Neuronal stem cell (in vitro differentiated cells): Measurements from ENCODE around the gene FASTKD1.

Source experiments
- DNase-seq: peaks from one replicate; pipeline ENCODE4 v3.0.0-alpha.2; 2013; ENCODE audit warnings: low spot score
- H2AFZ ChIP-seq: one replicate; pipeline ENCODE4 v1.6.1; 2013; ENCODE audit warnings: mild to moderate bottlenecking, low read length, inconsistent platforms
- H2AK5ac ChIP-seq: 2 replicates; pipeline ENCODE4 v1.6.1; 2013; ENCODE audit warnings: low read depth, mild to moderate bottlenecking, inconsistent platforms, low read length, moderate library complexity, mixed read lengths
- H2BK120ac ChIP-seq: 2 replicates; pipeline ENCODE4 v1.6.1; 2013; ENCODE audit warnings: low read depth, mild to moderate bottlenecking, inconsistent platforms, low read length, moderate library complexity, mixed read lengths
- H2BK12ac ChIP-seq: one replicate; pipeline ENCODE4 v1.6.1; 2013; ENCODE audit warnings: low read length, inconsistent platforms
- H2BK15ac ChIP-seq: 2 replicates; pipeline ENCODE4 v1.6.1; 2013; ENCODE audit warnings: mild to moderate bottlenecking, low read length, inconsistent platforms, mixed read lengths
- H2BK5ac ChIP-seq: one replicate; pipeline ENCODE4 v1.6.1; 2013; ENCODE audit warnings: inconsistent platforms, mild to moderate bottlenecking, low read length, moderate library complexity
- H3K14ac ChIP-seq: one replicate; pipeline ENCODE4 v1.6.1; 2013; ENCODE audit warnings: low read length, inconsistent platforms
- H3K18ac ChIP-seq: 2 replicates; pipeline ENCODE4 v1.6.1; 2013; ENCODE audit warnings: low read length, inconsistent platforms
- H3K23ac ChIP-seq: 2 replicates; pipeline ENCODE4 v1.6.1; 2013; ENCODE audit warnings: low read depth, mild to moderate bottlenecking, mixed read lengths, low read length, inconsistent platforms; ENCODE audit not compliant: poor library complexity
- H3K27ac ChIP-seq: replicated peaks from 3 replicates; pipeline ENCODE4 v1.5.1; 2013; ENCODE audit warnings: low read length, inconsistent platforms
- H3K27me3 ChIP-seq, 3 experiments: 2 replicates each; pipeline ENCODE4 v1.6.1; 2013; ENCODE audit warnings: low read length in 3 of 3, mild to moderate bottlenecking in 2 of 3, inconsistent platforms in 1 of 3, low read depth in 1 of 3, mixed read lengths in 1 of 3, moderate library complexity in 1 of 3; ENCODE audit not compliant: control insufficient read depth in 3 of 3, insufficient read depth in 3 of 3
- H3K36me3 ChIP-seq, 2 donors: replicated peaks in 1 of 2; 2 replicates each; pipeline ENCODE4 v1.6.1; 2013; ENCODE audit warnings: low read length in 2 of 2; ENCODE audit not compliant: control insufficient read depth in 2 of 2, insufficient read depth in 2 of 2
- H3K4ac ChIP-seq: 2 replicates; pipeline ENCODE4 v1.6.1; 2013; ENCODE audit warnings: inconsistent platforms, mild to moderate bottlenecking, low read length, moderate library complexity
- H3K4me1 ChIP-seq, 2 donors: 1 replicate in 1 of 2; 2 replicates in 1 of 2; pipeline ENCODE4 v1.6.1; 2013; ENCODE audit warnings: low read length in 2 of 2, low read depth in 1 of 2; ENCODE audit not compliant: control insufficient read depth in 2 of 2, insufficient read depth in 1 of 2
- H3K4me2 ChIP-seq: one replicate; pipeline ENCODE4 v1.6.1; 2013; ENCODE audit warnings: mild to moderate bottlenecking, low read length, inconsistent platforms; ENCODE audit not compliant: insufficient read depth, poor library complexity, severe bottlenecking
- H3K4me3 ChIP-seq, 2 donors: 2 replicates each; pipeline ENCODE4 v1.5.1; 2013; ENCODE audit warnings: low read length in 2 of 2, mild to moderate bottlenecking in 2 of 2, inconsistent platforms in 1 of 2, moderate library complexity in 1 of 2
- H3K79me1 ChIP-seq: one replicate; pipeline ENCODE4 v1.6.1; 2013; ENCODE audit warnings: low read depth, mild to moderate bottlenecking, inconsistent platforms, low read length, moderate library complexity
- H3K9ac ChIP-seq: one replicate; pipeline ENCODE4 v1.6.1; 2013; ENCODE audit warnings: mild to moderate bottlenecking, low read depth, low read length, inconsistent platforms; ENCODE audit not compliant: poor library complexity
- H3K9me3 ChIP-seq, 2 donors: replicated peaks in 1 of 2; 2 replicates each; pipeline versions ENCODE3 to v1.6.1; 2013; ENCODE audit warnings: low read length in 2 of 2, mild to moderate bottlenecking in 2 of 2, inconsistent platforms in 1 of 2, low read depth in 1 of 2, mixed read lengths in 1 of 2, moderate library complexity in 1 of 2; ENCODE audit not compliant: control insufficient read depth in 2 of 2, insufficient read depth in 1 of 2
- H4K8ac ChIP-seq: one replicate; pipeline ENCODE4 v1.6.1; 2013; ENCODE audit warnings: low read depth, mild to moderate bottlenecking, inconsistent platforms, low read length, moderate library complexity
- H4K91ac ChIP-seq: one replicate; pipeline ENCODE4 v1.6.1; 2013; ENCODE audit warnings: low read length, low read depth, mild to moderate bottlenecking, inconsistent platforms; ENCODE audit not compliant: poor library complexity
- WGBS, 2 donors: extraction: QIAGEN DNeasy Blood & Tissue Kit; methylation state at CpG; one replicate each; pipeline ENCODE4 v1.1.7; 2013; ENCODE audit warnings: missing lambda C conversion rate in 2 of 2, mixed read lengths in 1 of 2; ENCODE audit not compliant: insufficient read length in 2 of 2, insufficient replicate concordance in 1 of 2; ENCODE audit errors: extremely low coverage in 2 of 2; 5-methylcytosine and 5-hydroxymethylcytosine counted together

Gene FASTKD1

GRCh38 chr2:169495310-169495928 lies 78.2 kb downstream of the FASTKD1 start:
- DNase-seq: no peak
- H3K4me3 ChIP-seq: no peak overlapping the region
- H2BK15ac ChIP-seq: no peak overlapping the region

DNA sequence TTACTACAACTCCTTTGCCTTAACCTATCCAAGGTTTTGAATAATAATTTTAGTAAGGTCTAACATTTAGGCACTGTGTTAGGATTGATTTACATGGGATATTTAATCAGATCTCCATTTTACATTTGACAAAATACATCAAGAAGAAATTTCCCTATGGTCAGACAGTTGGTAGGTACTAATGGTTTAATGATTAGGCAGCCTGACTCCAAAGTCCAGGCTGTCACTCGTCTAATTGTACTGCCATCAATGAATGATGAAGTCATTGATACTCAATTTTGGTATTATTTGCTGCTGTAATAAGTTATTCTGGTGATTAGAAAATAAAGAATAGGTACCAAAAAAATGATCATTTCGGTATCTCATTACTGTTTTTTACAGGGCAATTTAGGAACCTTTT lies 80.3 kb downstream of the FASTKD1 start:
- Histone ChIP-seq H4K8ac (no peak overlapping the region), H3K18ac (no peak overlapping the region), H3K14ac (no peak overlapping the region), H3K4me3 (no peak overlapping the region), H3K4me2 (no peak overlapping the region), H2BK12ac (no peak overlapping the region), H4K91ac (no peak overlapping the region), H3K36me3 (peaks cover 0 to 3% of the 10 kb centered on the region in 2 donors), H3K23ac (no peak overlapping the region), H3K4ac (no peak overlapping the region), H2BK5ac (no peak overlapping the region), H2BK15ac (no peak overlapping the region), H3K9me3 (peaks cover 0 to 5% of the 10 kb centered on the region in 2 donors), H3K27ac (no peak overlapping the region), H2AK5ac (no peak overlapping the region), H3K27me3 (no peaks in the 10 kb centered on the region), H3K79me1 (no peaks in the 10 kb centered on the region), H2BK120ac (no peak overlapping the region), H2AFZ (no peak overlapping the region), H3K4me1 (no peaks in the 10 kb centered on the region), H3K9ac (no peak overlapping the region)
- no peak for DNase-seq
- WGBS, 2 donors: no CpG with 5 or more reads among the region's 2 CpGs

More at GRCh38 chr2:169495310-169495928, 78.2 kb downstream of the FASTKD1 start:
- H3K79me1 ChIP-seq: no peaks in the 10 kb centered on the region
- H3K4me1 ChIP-seq: no peaks in the 10 kb centered on the region
- H3K23ac ChIP-seq: no peak overlapping the region
- no peak overlapping the region for H2BK12ac ChIP-seq
- H2AFZ ChIP-seq: no peak overlapping the region
- no peak overlapping the region for H3K18ac ChIP-seq
- H3K14ac ChIP-seq: no peak overlapping the region
- no peak overlapping the region for H3K27ac ChIP-seq
- no peak overlapping the region for H2BK5ac ChIP-seq
- H3K9me3 ChIP-seq: peaks cover 0 to 5% of the 10 kb centered on the region in 2 donors
- no CpG with 5 or more reads among the region's 5 CpGs for WGBS, 2 donors
- H2BK120ac ChIP-seq: no peak overlapping the region
- H4K91ac ChIP-seq: no peak overlapping the region
- H3K4me2 ChIP-seq: no peak overlapping the region
- H2AK5ac ChIP-seq: no peak overlapping the region
- peaks cover 0 to 11% of the 10 kb centered on the region in 2 donors for H3K36me3 ChIP-seq
- no peaks in the 10 kb centered on the region for H3K27me3 ChIP-seq
- H4K8ac ChIP-seq: no peak overlapping the region
- no peak overlapping the region for H3K9ac ChIP-seq
- H3K4ac ChIP-seq: no peak overlapping the region

GRCh38 chr2:169491378-169491777 lies 82.3 kb downstream of the FASTKD1 start:
- Histone ChIP-seq H3K18ac (no peak overlapping the region), H3K4me1 (no peaks in the 10 kb centered on the region), H3K27me3 (no peaks in the 10 kb centered on the region), H3K36me3 (peaks cover 0 to 3% of the 10 kb centered on the region in 2 donors), H2BK12ac (no peak overlapping the region), H3K27ac (no peak overlapping the region), H3K14ac (no peak overlapping the region), H2AK5ac (no peak overlapping the region), H4K91ac (no peak overlapping the region), H3K9ac (no peak overlapping the region), H3K4me2 (no peak overlapping the region), H3K4me3 (no peak overlapping the region), H2BK15ac (no peak overlapping the region), H4K8ac (no peak overlapping the region), H3K23ac (no peak overlapping the region), H3K9me3 (peaks cover 0 to 5% of the 10 kb centered on the region in 2 donors), H2BK120ac (no peak overlapping the region), H3K79me1 (no peaks in the 10 kb centered on the region), H3K4ac (no peak overlapping the region), H2BK5ac (no peak overlapping the region), H2AFZ (no peak overlapping the region)
- DNase-seq: no peak

DNA sequence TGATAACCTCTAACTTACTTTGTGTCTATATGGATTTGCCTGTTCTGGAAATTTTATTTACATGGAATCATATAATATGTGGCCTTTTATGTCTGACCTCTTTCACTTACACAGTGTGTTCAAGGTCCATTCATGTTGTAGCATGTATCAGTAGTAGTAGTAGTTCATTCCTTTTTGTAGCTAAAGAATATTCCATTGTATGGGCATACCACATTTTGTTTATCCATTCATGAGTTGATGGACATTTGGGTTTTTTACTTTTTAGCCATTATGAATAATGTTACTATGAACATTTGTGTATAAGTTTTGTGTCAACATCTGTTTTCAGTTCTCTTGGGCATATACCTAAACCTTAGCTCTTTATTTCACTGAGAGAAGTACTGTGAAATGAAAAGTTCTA lies 82.8 kb downstream of the FASTKD1 start:
- DNase-seq: no peak
- no peak overlapping the region for H2BK120ac ChIP-seq
- peaks cover 0 to 5% of the 10 kb centered on the region in 2 donors for H3K9me3 ChIP-seq
- no peak overlapping the region for H2AFZ ChIP-seq
- H3K9ac ChIP-seq: no peak overlapping the region
- no peak overlapping the region for H3K14ac ChIP-seq
- no peak overlapping the region for H4K8ac ChIP-seq
- no peaks in the 10 kb centered on the region for H3K27me3 ChIP-seq
- H3K36me3 ChIP-seq: peaks cover 0 to 4% of the 10 kb centered on the region in 2 donors
- no peak overlapping the region for H3K4ac ChIP-seq
- H3K27ac ChIP-seq: no peak overlapping the region
- H2BK5ac ChIP-seq: no peak overlapping the region
- H2AK5ac ChIP-seq: no peak overlapping the region
- no peak overlapping the region for H3K18ac ChIP-seq
- no peak overlapping the region for H2BK12ac ChIP-seq
- no peak overlapping the region for H3K23ac ChIP-seq
- no peak overlapping the region for H3K4me2 ChIP-seq
- no peaks in the 10 kb centered on the region for H3K4me1 ChIP-seq
- no peak overlapping the region for H4K91ac ChIP-seq
- H3K79me1 ChIP-seq: no peaks in the 10 kb centered on the region
- no peak overlapping the region for H2BK15ac ChIP-seq
- no peak overlapping the region for H3K4me3 ChIP-seq
